ENCODE data around the gene PTGES2.

The PTGES2 gene

GRCh38 chr9:128102196-128102595 lies 25.3 kb downstream of the PTGES2 start:
- DNase-seq = no peak

GRCh38 chr9:128101690-128102089 lies 25.8 kb downstream of the PTGES2 start:
- DNase-seq = no peak

- DNase-seq = no peak
Measured at GRCh38 chr9:128101231-128101661, 26.3 kb downstream of the PTGES2 start.

GRCh38 chr9:128100581-128100980 lies 26.9 kb downstream of the PTGES2 start:
- no peak for DNase-seq

- no peak for DNase-seq
Measured at GRCh38 chr9:128099932-128100491, 27.5 kb downstream of the PTGES2 start.

- no peak for DNase-seq
Measured at GRCh38 chr9:128099231-128099931, 28.1 kb downstream of the PTGES2 start.

- DNase-seq = peak; percentile 94
Measured at GRCh38 chr9:128098297-128099230, 29.0 kb downstream of the PTGES2 start.

GRCh38 chr9:128097543-128098296 lies 29.8 kb downstream of the PTGES2 start:
- no peak for DNase-seq

GRCh38 chr9:128096616-128097536 lies 30.7 kb downstream of the PTGES2 start:
- DNase-seq = no peak

GRCh38 chr9:128094950-128095544 lies 32.5 kb downstream of the PTGES2 start:
- no peak for DNase-seq

GRCh38 chr9:128094166-128094949 lies 33.2 kb downstream of the PTGES2 start:
- DNase-seq = peak; percentile 89

- no peak for DNase-seq
Measured at GRCh38 chr9:128093011-128093410, 34.5 kb downstream of the PTGES2 start.

GRCh38 chr9:128092199-128092977 lies 35.1 kb downstream of the PTGES2 start:
- no peak for DNase-seq

GRCh38 chr9:128091571-128091970 lies 36.0 kb downstream of the PTGES2 start:
- no peak for DNase-seq

- peak; percentile 82 for DNase-seq
Measured at GRCh38 chr9:128091144-128091543, 36.4 kb downstream of the PTGES2 start.

- DNase-seq = no peak
Measured at GRCh38 chr9:128089299-128089698, 38.2 kb downstream of the PTGES2 start.

- no peak for DNase-seq
Measured at GRCh38 chr9:128088253-128088945, 39.1 kb downstream of the PTGES2 start.

GRCh38 chr9:128087262-128087661 lies 40.3 kb downstream of the PTGES2 start:
- no peak for DNase-seq

- no peak for DNase-seq
Measured at GRCh38 chr9:128085943-128086342, 41.6 kb downstream of the PTGES2 start.
